HG03432 (cell line): ENCODE data around the gene CTXN1.
"Not testable (repeated sequence)": the region's sequence is repeated elsewhere in the genome, so short reads cannot be mapped to it uniquely, and the experiment has no call there.

Source experiments
- ATAC-seq: cut with Tn5 transposase; IDR thresholded peaks from one replicate; pipeline ENCODE4 v1.9.1; 2021; ENCODE audit warnings: mild to moderate bottlenecking, moderate library complexity; ENCODE audit not compliant: unreplicated experiment

CTXN1 gene

DNA sequence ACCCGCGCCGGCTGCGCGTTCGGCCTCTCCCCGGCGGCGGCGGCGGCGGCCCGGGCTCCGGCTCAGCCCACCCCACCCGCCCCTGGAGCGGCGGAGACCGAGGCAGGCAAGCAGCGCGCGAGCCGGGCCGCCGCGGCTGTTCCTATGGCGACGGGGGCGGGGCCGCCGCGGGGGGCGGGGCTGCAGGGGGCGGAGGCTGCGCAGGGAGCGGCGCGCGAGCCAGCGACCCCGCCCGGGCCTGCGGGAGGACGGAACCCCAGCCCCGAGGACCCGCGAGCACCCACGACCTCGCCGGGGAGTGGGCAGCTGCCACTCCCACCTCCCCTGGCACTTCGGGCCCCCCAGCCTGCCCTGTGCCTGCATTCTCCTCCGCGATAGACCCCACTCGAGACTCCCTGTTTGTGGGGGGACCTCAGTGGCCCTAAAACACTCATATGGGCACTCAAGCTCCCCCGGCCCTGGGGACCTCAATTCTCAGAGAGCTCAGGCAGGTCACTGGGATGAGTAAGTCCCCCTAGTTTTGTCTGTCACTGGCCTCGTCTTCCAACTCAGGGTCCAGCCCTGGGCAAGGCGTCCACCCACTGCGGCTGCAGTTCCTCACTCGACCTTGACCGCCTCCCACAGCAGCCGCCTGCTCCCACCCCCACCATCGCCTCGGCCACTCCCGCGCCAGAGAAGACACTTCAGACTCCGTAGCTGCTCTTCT is at the start of gene CTXN1:
TSS of gene CTXN1 (minus strand) at position 115 of the 706 bp plus-strand sequence. CDS start 597 bp downstream, outside the sequence.
- ATAC-seq = no peak

DNA sequence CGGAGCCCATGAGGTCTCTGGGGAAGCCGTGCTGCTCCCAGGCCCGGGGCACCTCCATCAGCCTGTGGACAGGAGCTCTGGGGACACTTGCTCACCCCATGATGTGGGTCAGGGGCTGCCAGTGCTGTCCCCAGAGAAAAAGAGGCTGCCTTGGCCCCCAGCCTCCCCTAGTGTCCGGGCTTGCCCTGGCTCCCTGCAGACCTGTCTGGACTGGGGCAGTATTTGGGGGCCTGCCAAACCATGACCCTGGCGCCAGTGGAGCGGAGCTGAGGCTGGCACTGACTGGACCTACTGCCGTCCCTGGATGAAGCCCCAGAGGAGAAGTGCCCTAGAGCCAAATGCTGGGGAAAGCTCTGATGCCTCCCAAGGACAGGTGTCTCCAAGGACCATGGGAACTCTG is 49.1 kb upstream of the CTXN1 start:
- ATAC-seq = no peak

DNA sequence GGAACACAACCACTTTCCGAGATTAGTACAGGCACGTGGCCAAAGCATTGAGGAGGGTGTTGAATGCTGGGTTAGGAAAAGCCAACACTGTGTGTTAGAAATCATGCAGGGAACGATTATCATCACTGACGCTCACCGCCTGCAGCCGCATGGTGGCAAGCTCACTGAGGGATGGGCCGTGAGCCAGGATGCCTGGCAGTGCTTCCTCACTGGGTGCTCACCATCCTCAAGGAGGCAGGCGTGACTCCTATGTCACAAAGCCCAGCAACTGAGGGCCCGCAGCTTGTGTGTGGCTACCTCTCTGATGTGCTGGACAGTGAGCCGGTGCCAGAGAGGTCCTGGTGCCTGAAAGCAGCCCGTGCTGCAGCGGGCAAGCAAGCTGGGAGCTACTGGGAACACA is 47.9 kb upstream of the CTXN1 start:
- ATAC-seq = no peak

DNA sequence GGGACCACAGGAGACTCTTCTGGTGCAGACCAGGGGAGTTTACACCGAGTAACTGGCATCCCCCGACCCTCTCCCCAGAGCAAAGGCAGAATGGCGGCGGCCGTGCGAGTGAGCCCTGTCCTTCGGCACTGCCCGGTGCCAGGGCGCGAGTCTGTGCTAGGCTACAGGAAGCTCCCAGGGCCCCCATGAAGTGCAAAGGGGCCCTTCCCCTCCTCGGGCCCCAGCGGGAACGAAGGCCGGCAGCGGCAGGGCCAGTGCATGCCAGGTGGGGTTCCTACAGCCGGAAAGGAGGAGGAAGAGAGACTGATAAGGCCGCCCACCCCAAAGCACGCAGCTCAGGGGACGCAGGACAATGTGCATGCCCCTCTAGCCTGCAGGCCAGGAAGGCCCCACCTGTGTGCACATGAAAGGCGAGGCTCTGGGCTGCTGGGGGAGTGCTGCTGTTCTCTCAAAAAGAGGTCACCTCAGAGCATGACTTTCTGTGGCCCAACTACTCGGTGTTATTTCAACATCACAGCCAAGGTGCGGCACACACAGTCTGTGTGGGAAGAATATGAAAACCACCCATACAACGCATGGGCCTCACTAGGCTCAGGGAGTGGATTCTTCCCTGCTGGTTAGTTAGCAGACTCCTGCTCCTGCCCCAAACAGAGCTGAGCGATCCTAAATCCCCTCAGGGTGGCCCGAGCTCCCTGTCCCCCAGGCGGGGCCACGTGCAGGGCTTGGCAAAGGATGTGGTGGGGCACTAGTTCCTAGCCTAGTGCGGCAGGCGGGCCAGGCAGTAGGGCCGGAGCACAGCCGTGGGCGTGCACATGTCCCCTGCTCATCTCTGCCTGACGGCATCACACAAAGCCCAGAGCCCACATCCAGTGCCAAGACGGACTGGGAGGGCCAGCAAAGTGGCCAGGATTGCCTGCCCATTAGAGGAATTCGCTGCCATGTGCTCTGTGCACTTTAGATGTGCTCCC is 45.9 kb upstream of the CTXN1 start:
- ATAC-seq = no peak

DNA sequence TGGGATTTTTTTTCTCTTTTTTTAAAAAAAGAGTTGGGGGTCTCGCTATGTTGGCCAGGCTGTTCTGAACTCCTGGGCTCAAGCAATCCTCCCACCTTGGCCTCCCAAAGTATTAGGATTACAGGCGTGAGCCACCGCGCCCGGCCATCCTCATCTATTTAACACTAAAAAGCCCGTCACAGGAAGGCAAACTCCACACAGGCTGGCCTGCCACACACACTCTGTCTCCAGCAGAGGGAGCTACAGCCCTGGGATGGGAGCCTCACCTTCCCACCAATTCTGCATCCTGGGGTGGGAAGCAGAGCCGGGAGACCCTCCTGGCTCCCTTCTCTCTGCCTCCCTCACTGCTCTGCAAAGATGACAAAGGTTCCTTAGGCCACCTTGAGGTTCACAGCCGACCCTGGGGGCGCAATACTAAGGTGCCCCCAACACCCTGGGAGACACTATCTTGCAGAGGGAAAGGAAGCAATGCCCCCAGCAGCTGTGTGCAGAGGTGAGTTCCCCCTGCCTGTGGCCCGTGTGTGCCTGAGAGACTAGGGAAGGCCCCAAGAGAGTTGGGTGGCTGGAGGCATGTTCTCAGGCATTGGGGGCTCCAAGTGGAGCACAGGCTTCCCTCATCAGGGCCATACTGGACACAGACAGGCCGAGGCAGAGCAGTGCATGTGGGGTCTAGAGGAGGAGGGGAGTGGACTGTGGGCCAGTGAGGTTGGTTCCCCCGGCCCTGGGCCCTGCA is 44.9 kb upstream of the CTXN1 start:
- no peak for ATAC-seq

DNA sequence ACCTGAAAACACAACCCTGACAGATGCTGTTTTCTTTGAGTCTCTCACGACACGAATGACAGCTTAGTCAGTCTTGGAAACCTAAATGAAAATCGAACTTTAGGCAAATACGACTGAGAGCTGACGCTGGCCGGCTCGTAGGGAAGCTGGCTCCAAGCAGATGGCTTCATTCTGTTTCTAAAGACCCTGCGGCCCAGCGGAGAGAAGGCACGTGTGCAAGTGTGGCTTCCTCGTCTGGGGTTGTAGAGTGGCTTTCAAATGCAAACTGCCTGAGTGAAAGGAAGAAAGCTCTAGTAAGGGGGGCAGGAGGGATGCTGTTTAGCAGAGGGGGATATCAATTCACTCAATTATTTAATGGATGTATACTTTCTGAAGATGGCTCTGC is 43.6 kb upstream of the CTXN1 start:
- ATAC-seq = no peak

DNA sequence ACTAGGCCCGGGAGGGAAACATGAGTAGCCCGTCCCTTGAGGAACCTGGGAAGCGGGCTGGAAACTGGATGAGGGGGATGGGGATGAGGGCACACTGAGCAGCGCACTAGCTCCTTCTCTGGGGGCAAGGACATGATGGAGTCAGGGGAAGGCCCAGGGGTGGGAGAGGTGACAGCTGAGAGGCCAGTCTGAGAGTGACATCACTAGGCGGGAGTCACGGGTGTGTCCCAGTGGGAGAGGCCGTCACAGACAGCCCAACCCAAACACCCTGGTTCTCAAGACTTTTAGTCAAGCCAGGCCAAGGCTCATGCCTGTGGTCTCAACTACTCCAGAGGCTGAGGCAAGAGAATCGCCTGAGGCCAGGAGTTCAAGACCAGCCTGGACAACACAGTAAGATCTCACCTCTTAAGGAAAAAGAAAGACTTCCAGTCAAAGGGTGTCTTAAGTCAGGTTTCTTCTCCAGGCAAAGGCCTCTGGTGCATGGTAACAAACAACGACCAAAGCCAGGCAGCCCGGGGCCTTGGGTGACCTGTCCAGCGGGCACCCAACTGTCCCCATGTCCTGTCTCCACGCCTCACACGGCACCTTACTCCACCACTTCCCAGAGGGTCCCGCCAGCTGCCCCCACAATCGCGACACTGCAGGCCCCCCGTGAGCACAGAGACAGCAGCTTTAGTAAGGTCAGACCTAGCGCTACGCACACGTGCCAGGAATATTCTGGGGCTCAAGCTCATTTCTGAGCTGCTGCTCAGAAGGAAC is 43.0 kb upstream of the CTXN1 start:
- no peak for ATAC-seq

DNA sequence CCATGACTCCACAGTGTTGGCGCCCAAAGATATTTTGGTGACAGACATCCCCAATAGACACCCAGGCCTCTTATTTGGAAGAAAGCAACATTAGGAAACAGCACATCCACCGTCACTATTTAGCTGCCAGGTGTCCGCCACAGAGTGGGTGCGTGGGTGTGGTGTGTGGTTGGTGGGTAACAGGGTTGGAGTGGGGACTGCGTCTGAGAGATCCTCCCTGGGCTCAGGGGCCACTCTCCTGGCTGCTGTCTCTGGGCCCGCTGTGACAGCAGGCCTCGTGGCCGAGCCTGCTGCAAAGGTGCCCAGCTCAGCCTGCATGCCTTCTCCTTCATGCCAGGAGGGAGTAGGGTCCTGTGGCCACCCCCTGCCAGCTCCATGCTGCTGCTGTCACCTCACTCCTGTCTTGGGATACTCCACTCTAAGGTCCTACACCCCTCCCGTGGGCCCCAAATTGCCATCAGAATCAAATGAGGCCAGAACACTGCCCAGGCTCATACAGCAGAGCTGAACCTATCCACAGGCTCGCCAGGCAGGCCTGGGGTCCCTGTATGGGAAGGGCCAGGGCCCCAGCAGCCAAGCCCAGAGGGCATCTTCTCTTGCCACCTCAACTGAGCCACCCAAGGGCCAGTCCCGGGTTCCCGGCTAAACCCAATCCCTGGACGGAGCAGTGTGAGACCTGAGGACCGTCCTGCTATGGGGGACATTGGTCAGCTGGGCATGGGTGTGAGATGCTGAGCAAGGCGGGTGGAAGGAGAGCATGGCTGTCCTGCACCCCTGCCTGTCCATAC is 42.3 kb upstream of the CTXN1 start:
- ATAC-seq = no peak

DNA sequence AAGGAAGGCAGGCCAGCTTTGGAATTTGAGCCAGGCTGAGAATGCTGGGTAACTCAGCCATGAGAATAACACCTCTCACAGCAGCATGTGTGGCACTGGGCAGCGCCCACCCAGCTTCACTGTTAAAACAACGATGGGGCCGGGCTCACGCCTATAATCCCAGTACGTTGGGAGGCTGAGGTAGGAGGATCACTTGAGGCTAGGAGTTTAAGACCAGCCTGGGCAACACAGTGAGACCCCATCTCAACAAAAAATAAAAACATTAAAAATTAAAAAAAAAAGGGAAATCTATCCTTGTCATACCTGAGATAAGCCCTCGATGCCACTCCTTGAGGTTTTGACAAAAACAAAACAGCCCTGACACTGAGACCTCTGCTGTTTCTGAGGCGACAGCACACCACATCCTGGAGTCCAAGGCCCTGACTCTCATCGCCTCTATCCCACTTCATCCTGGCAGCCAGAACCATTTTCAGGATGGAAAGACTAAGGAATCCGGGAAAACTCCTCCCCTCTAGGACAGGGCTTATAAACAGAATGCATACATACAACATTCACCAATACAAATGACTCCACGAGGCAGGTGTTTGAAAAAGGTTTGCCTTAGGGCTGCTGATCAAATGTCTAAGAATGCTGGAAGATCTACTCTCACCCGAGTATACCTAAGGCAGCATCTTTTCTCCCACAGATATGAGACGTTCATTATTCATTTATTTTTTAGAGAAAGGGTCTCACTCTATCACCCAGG is 40.2 kb upstream of the CTXN1 start:
- ATAC-seq = no peak

DNA sequence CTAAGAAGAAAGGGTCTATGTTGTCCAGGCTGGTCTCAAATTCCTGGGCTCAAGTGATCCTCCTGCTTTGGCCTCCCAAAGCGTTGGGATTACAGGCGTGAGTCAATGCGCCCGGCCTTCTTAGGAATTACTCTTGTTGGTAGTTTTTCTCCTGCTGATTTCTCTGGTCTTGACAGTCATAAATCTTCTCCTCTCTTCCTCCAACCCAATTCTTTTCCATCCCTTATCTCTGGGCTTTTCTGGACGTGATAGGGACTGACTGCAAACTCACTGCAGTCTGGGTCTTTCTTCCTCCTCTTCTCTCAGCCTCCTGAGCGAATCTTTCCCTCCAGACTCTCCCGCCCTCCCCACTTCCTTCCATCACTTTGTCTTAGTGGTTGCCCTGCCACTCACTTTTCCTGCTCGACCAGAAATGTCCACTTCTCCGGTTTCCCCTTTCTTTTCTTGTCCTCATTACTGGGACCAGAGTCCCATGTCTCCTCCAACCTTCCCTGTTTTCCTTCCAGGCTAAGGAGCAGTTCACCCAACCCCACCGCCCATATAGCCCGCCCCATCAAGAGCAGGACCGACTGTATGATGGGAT is 39.4 kb upstream of the CTXN1 start:
- no peak for ATAC-seq

DNA sequence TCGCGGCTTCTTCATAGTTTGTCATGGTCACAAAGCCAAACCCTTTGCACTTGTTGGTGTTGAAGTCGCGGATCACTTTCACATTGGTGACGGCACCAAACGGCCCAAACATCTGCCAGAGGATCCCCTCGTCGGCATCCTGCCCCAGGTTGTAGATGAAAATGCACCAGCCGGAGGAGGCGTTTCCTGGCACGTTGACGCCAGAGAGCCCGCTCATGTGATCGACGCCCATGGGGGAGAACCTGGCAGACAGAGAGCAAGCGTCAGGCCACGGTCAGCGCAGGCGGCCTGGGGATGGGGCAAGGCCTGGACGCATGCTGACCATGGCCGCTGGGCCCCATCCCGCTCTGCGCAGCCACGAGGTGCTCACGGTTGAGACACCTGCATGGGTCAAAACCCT is 37.6 kb upstream of the CTXN1 start:
- ATAC-seq = no peak

DNA sequence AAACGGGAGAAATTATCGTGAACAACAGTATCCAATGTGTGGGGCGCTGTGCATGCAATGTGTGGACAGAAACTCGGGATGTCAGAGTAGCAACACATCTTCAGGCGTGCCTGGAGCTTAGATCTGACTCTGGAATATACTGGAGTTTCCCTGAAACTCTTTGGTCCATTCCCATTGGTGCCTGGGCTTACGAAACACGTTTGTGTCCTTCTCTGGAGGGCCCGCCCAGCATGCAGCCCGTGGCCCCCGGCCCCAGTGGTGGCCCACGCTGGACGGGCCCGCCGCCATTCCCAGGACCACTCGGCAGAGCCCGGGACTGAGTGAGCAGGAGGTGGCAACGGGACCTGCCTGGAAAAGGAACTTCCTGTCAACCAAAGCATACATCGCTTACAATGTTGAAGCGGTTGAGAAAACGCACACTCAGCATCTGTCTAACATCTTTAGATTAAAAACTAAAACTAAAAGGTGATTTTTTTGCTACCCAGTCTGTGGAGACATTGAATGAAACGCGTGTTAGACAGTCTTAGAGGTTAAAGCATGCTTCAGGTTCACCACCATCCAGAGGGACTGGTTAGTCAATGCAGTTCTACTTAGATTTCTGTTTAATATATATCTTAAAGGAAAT is 36.8 kb upstream of the CTXN1 start:
- ATAC-seq = no peak

DNA sequence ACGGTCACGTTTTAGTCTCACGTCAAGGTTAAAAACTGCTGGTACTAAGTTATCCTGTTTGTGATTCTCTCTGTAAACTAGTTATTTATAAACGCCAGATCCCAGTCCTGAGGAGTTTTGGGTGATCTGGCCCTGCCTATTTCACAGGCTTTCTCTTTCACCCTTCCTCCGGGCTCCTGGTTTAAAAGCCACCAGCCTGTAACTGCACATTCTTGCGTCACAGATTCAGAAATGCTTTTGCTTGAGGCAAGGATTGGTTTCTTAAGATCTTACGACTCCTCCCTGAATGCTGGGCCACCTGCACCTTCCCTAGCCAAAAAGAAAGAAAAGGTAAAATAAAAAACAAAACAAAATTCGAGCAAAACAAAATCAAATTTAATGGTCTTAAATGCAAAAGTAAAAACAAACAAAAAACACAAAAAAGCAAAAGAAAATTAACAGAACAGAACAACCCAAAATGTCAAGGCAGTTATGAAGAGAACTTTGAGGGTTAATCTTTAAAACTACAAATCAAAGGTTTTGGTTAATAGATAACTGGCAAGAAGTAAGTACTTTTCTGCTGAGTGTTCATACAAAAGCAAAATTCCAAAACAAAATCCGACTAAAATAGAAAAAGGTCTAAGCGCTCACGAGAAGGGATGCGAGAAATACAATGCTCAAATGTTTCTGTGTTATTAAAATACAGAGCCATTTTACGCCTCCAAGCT is 36.1 kb upstream of the CTXN1 start:
- ATAC-seq = no peak

DNA sequence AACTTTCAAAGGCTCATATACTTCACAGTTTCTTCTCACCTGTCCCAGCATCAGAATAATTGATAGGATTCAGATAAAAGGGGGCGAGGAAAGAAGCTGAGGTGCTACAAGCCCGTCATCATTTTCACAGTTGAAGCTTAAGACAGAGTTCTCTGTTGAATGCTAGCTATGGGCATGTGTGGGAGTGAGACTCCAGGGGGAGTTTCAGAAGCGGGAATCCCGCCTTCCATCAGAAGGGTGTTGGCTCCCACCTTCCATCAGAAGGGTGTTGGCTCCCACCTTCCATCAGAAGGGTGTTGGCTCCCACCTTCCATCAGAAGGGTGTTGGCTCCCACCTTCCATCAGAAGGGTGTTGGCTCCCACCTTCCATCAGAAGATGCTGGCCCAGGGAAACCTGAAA is 35.1 kb upstream of the CTXN1 start:
- ATAC-seq = not testable (repeated sequence)

DNA sequence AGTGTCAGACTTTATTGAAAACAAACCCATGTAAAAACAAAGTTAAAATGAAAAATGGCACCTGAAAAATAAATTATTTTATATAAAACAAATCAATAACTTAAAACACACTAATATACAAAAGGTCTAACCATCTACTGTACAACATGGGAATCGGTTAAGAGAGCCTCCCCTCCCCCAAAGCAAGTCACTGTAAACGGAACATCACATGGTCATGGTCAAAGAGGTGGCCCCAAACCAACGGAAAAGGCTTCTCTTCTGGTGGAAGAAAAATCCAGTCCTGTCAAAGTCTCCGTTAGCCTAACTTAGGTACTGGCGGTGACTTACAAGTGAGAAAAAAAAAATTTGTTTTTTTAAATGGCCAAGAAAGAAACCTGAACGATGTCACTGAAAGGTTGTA is 33.3 kb upstream of the CTXN1 start:
- ATAC-seq = no peak

DNA sequence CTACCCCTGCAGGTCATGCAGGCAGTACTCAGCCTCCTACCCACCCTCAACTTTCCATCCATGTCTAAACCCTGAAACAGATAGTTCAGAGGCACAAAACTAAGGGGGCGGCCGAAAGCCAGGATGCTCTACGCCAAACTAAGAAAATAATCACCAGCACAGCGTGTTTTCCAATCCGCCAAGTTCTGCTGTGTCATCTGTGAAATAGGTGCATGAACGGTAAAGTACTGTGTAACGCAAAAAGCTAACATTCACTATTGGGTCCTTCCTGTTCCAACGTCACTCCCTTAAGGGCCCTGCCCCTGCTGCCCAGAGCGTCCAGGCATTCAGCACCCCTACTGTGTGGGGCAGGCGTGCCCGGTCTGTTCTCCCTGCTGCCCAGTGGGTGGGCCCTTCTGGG is 29.8 kb upstream of the CTXN1 start:
- no peak for ATAC-seq

DNA sequence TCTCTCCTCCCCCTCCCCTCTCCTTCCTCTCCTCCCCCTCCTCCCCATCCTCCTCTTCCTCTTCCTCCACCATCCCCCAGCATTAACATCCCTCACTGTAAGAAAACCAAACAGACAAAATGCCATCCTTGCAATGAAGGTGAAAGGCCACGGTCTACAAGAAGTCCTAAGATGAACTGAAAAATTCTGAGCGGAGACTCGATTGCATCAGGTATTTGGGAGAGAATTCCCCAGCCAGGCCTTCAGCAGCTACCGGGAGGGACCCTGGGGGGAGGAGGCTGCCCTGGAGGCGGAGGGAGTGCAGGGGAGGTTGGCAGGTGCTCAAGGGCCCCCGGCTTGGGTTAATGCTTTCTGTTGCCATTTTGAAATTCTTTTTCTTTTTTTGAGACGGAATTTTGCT is 27.6 kb upstream of the CTXN1 start:
- no peak for ATAC-seq

DNA sequence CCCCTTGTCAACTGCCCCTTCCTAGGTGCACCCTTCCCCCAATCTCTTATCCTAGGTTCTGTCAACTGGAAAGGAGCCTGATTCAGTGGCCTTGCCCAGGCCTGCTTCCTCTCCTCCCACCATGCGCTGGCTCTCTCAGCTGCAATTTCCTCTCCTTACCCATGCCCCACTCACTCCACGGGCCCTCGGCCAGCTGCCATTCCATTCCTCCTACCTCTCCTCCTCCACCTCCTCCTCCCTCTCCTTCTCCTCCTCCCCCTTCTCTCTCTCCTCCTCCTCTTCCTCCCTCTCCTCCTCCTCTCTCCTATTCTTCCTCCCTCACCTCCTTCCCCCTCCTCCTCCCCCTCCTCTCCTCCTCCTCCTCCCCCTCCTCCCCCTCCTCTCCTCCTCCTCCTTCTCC is 27.1 kb upstream of the CTXN1 start:
- ATAC-seq = no peak
